Neural progenitor cell (in vitro differentiated cells): Measurements from ENCODE around the gene PTCD2.

ENCODE experiments used
- CTCF ChIP-seq: fragments of 200-600 bp; sonication (generic); IDR thresholded peaks from 2 replicates; pipeline ENCODE4 v1.5.1; 2017; ENCODE audit warnings: antibody characterized with exemption, mild to moderate bottlenecking
- EZH2phosphoT487 ChIP-seq: fragments of 200-600 bp; sonication (generic); IDR thresholded peaks from 2 replicates; pipeline ENCODE4 v1.6.1; 2017; ENCODE audit warnings: antibody characterized with exemption

DNA sequence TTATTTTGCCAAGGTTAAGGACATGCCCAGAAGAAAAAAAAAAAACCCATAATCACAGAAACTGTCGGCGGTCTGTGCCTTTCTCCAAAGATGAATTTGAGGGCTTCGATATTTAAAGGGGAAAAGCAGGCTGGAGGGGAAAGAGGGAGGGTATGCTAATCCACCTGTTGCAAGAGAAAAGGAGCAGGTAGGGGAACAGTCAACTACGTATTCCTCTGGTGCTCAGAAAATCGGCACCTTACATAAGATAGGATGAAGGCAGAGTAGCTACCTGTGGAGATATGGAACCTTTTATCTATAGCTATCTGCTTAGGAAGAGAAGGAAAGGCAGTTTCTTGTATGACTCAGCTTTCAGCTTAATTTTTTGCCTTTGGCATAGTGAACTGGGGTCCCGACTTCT, 77.7 kb downstream of the PTCD2 start:
- TF ChIP-seq CTCF (no peak), EZH2phosphoT487 (no peak)
